Stimulated activated CD8-positive, alpha-beta memory T cell treated with anti-CD3 and anti-CD28 coated beads, Interleukin-7, amount 100 ng/mL, for 4 hours (primary cell): ENCODE measurements around the gene CDK15.

Source experiments
- DNase-seq, 2 donors: peaks; one replicate each; pipeline ENCODE4 v3.0.0-alpha.2; 2020; ENCODE audit warnings: low read depth in 2 of 2

Gene CDK15

DNA sequence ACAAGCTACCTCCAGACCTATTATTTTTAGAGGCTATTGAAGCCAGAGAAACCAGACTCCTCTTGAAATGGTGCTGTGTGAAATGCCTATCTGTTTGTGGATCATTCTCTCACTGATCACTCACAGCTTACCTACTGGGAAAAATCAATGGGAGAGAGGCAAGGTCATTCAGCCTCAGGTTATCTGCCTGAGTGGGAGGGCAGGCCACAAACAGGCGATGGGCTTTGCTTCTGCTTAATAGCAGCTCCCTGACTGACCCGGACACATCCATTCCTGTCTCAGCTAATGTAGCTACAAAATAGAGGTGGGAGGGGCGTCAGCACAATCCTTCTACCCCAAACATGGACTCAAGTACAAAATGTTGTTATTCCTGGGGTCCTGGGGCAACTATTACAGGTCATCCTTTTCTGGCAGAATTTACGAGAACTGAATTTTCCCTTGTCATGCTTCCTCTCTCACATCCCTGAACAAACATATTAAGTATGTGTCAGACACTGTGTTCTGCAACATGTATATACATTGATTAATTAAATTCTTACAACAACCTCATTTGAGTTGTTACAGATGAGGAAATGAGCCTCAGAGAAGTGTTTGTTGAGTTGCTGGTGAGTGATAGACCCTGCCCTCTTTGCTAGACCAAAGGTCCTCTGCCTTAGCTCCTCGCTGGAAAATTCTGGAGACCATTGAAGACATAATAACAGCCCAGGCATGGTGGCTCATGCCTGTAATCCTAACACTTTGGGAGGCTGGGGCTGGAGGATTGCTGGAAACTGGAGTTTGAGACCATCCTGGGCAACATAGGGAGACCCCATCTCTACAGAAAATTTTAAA, 60.5 kb downstream of the CDK15 start:
- DNase-seq = no peak

DNA sequence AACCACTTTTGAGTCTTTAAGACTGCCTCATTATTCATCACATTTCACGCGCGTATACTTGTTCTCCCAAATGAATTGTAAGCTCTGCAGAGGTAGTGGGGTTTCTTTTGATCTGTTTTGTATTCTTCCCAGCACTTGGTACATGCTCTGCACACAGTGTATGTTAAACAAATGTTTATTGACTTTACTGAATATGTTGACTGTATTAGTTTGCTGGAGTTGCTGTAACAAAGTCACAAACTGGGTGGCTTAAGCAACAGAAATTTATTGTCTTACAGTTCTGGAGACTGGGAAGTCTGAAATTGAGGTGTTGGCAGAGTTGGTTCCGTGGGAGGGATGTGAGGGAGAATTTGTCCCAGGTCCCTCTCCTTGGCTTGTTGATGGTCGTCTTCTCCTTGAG, 65.1 kb downstream of the CDK15 start:
- no peak for DNase-seq

DNA sequence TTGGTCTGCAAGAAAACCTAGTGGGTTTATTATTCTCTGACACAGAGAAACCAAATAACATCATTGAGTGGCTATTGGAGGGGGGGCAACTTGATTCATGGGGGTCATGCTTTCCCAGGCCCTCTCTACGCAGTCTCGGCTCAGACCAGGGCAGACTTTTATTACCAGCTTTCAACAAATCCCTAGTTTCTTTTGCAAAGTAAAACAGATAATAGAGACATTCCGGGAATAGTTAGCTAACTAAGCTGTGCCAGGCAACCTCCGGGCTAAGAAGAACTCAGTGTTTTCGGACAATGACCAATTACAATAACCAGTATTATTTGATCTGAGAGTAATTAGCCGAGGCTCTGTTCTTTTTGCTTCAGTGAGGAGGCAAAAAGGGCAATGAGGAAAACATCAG, 66.3 kb downstream of the CDK15 start:
- DNase-seq = no peak

DNA sequence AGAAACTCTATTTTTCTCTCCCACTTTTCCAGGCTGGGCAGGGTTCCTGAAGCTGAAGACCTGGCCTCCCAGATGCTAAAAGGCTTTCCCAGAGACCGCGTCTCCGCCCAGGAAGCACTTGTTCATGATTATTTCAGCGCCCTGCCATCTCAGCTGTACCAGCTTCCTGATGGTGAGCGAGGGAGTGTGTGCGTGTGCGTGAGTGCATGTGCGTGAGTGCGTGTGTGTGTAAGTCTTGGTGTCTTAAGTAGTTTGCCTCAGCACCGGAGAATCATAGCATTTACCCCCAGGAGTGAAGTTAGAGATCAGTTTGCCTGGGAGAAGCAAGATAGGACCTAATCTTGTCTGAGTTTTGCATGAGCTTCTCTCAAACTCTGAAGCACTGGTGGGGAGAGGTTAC, 73.7 kb downstream of the CDK15 start:
- DNase-seq = no peak

- no peak for DNase-seq
Measured at GRCh38 chr2:201880579-201880978, 74.2 kb downstream of the CDK15 start.

DNA sequence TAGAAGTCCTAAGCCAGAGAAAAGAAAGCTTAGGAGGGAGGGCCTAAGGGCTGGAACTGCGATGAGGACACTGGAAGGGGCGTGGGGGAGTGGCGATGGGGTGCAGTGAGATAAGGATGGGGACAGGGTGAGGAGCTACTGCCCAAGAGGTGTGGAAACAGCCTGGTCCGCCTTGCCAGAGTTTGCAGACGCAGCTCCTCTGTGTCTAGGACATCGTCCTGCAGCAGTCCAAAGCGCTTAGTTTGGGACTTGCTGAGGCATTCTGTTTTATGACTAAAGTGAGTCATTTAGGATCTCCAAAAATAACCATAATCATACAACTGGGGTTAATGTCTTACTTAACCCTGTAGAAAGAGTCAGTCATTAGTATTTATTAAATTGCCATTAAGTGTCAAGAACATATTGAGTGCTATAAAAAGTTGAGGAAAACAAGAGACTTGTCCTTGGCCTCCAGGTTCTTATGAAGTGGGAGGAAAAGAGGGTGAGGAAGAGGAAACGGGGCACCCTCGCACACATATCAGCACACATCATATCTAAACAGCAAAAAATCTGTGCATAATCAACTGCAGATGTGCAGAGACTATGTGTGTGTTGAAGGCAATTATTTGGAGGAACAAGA, 74.8 kb downstream of the CDK15 start:
- no peak for DNase-seq

DNA sequence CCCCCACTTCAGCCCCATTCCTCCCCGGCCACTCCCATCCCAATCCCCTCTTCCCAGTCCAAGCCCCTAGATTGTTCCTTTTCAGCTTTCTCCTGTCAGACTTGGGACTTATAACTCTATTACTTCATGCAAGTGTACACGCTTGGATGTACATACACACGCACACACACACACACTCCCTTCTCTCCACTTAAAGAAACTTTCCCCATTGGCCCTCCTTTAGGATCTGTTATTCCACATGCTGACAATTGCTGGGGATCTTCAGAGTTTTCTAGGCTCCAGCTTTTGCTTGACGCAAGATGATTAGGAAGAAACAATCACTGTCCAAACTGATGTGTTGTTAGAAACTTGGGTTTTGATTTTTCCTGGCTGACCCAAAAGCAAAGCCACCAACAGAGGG, 75.4 kb downstream of the CDK15 start:
- DNase-seq = no peak

DNA sequence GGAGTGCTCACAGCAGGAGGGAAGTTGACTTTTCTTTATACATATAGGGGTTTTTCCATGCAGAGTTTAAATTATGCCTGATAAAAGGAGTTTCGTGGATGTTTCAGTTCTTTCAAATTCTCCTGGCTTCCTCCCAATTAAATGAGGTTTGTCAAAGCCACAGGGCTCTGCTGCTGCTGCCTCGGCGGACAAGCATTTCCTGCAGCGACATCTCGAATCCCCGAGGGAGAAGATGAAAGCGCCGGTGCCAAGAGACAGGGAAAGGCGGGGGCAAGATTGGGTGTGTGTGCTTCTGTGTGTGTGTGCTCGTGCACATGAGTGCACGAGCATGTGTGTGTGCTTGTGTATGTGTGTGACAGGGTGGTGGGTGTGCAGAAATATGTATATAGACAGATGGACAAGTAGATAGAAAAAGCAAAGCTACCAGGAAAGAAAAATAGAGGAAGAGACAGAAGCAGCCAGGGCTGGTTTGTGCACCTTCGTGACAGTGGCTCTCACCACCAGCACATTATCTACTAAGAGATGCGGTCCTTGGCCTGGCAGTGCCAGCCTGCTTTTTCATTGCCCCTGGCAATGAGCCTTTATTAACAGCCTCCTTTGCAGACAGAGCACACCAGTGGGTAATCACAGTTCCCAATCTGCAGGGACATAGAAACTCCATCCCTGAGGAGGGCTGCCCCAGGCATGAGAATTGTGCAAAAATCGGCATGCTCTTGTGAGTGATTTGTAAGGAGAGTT, 76.2 kb downstream of the CDK15 start:
- no peak for DNase-seq

GRCh38 chr2:201883606-201884369, 77.5 kb downstream of the CDK15 start:
- no peak for DNase-seq

DNA sequence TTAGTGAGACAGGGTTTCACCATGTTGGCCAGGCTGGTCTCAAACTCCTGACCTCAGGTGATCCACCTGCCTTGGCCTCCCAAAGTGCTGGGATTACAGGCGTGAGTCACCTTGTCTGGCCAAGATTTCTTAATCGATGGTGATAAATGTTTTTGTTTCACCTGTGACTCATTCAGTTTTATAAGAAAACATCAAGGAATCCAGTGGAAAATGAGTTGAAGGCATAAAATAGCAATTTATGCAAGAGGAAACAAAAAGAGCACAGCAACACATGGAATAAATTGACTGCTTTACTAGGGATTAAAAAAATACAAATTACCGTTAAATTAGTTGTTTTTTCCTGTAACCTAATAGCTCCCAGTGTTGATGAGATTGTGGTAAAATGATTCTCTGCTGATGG, 80.2 kb downstream of the CDK15 start:
- DNase-seq = no peak

GRCh38 chr2:201887773-201888425, 81.6 kb downstream of the CDK15 start:
- no peak for DNase-seq

DNA sequence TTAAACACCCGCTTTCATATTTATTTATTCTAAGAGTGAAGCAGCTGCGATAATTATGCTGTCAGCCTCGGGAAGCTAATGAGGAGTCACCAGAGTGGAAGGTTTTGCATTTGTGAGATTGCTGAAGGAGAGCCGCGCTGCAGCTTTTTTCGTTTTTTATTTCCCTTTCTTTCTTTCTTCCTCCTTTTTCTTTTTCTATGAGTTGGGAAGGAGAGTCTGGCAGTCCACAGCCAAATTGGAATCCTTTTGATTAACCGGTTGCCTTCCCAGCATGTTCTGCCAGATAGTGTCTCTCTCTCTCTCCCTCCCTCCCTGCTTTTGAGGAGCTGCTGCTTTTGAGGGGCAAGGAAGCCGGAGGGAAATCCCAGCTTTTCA, 82.1 kb downstream of the CDK15 start:
- DNase-seq = no peak

DNA sequence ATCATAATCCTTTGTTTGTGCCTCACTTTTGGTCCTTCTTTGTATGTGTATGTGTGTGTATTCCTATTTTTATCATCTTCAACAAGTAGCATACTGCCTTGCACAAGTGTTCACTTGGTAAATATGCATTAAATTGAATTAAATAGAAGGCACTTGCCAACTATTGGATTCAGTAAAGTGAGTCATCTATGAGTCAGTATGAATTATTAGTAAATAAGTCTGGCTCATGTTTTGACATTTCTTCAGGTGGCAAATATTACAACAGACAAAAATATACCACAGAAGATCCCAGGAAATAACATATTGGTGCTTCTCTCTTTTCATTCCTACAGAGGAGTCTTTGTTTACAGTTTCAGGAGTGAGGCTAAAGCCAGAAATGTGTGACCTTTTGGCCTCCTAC, 84.1 kb downstream of the CDK15 start:
- no peak for DNase-seq

GRCh38 chr2:201891676-201892075, 85.3 kb downstream of the CDK15 start:
- no peak for DNase-seq

DNA sequence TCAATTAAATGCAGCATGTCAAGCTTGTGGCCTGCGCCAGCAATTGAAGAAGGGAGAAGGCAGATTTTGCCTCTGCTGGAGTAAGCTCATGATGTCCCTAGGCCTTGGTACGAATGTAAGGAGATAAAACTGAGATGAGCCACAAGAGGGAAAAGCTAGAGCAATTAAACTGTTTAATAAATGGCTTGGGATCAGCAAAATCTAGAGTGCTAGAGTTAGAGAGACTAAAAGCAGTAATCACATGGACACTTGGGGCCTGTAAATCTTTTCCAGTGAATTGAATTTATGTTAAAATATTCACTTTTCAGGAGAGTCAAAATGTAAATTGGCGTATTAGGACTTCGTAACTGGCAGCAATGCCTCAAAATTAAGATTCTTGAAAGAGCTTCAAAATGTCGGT, 86.2 kb downstream of the CDK15 start:
- no peak for DNase-seq

DNA sequence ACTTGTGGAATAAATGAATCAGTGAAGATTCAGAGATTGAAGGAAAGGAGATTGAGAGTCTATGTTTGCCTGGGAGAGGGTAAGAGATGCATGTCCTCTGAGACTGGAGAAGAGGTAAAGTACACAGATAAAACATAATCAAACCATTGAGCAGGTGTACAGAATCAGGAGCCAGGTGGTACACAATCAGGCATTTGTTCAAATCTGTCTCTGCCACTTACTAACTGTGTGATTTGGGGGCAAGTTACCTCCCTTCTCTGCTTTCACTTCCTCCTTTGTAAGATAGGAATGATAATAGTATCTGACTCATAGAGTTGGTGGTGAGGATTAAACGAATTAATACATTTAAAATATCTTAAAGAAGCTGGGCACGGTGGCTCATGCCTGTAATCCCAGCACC, 94.0 kb downstream of the CDK15 start:
- no peak for DNase-seq

- DNase-seq = no peak
Measured at GRCh38 chr2:201901786-201902185, 95.4 kb downstream of the CDK15 start.

DNA sequence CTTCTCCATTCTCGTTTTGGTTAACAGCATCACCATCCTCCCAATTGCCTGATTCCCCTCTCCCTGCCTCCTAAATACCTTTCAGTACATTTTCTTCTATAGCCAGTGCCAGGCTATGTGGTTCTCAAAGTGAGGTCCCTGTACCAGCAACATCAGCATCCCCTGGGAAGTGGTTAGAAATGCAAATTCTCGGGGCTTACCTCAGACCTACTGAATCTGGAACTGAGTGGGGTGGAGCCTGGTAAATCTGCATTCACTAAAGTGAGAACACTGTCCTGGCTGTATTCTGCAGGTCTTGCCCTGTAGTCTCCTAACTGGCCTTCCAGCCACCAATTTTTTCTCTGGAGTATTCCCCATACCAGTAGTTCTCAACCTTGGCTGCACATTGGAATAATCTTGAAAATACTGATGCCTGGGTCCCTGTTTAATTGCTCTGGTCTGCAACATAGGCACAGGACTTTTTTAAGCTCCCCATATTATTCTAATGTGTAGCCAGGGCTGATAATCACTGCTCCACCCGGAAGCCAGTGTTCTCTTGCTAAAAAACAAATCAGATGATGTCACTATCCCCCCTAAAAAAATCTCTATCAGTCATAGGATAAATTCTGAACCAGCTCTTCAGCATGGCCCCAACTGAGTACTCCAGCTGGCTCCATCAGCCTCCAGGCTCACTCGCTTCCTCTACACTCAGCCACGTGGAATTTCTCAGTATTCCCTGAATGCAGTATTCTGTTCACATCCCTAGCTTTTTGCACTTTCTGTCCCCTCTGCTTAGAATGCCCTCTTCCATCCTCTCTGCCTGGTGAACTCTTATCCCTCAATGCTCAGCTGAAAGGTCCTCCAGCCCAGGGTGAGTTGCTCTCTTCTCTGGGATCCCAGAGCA, 98.4 kb downstream of the CDK15 start:
- DNase-seq = no peak

- DNase-seq = no peak
Measured at GRCh38 chr2:201906777-201907562, 100.6 kb downstream of the CDK15 start.

GRCh38 chr2:201907563-201907881, 101.2 kb downstream of the CDK15 start:
- DNase-seq = no peak
